Measurements from ENCODE around the gene SERF1A.
"Not testable (repeated sequence)": the region's sequence is repeated elsewhere in the genome, so short reads cannot be mapped to it uniquely, and the experiment has no call there.

- not testable (repeated sequence) for TF ChIP-seq EZH2phosphoT487 (IDR thresholded peaks at IDR 0.05; ENCODE audit: borderline replicate concordance); CTCF (conservative IDR thresholded peaks at IDR 0.05; ENCODE audit: low read length)
These were observed 4.4 kb upstream of the SERF1A start for GRCh38 chr5:70896076-70896475.
